VCaP (cell line): ENCODE results near the gene NLE1.
A peak's percentile ranks its signal among the peaks of the same experiment; 100 is the strongest.

Experiments
- H3K27ac ChIP-seq: fragments of 450-650 bp; 2 replicates; pipeline ENCODE4 v1.5.1; 2017
- TF ChIP-seq, protein P1 (sequence below): fragments of 450-650 bp; conservative IDR thresholded peaks from 2 replicates; pipeline ENCODE4 v1.5.1; 2017; ENCODE audit warnings: mild to moderate bottlenecking, moderate library complexity

NLE1 gene

DNA sequence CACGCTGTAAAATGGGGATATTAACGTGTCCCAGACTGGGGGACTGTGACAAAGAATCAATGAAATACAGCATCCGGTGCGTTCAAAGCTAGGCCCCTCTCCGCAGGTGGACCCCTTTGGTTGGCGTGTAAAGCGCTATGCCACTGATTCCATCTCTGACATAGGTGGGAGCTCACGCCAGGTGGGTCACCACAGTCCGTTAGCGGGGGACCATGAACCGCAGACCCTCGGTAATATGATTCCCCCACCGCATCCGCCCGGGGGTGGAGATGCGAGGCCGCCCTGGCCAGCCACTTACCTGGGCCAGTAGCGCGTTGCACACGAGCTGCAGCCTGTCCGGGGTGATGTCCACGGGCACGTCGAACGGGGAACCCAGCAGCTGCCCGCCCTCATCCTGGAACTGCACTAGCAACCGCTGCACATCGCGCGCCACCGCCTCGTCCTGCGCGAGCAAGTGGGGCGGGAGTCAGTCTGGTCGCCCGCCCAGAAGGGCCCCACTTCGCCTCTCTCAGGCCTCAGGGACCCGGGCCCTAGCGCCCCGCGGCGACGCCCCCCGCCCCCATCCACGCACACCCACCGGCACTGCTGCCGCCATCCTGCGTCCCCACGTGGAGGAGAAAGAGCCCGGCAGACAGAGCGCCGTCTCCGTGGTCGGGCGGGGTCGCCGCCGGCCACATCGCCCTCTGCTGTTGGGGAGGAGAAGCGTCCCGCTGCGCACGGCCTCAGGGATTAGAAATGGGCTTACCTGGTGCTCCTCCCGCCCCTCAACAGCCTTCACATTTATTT, at the start of gene NLE1:
Gene NLE1 (minus strand): TSS at position 623 of the 786 bp plus-strand sequence. CDS start 28 bp downstream, at position 595.
- H3K27ac ChIP-seq, result peak within 1 kb of the TSS; percentile 81
- TF ChIP-seq, protein P1, sequence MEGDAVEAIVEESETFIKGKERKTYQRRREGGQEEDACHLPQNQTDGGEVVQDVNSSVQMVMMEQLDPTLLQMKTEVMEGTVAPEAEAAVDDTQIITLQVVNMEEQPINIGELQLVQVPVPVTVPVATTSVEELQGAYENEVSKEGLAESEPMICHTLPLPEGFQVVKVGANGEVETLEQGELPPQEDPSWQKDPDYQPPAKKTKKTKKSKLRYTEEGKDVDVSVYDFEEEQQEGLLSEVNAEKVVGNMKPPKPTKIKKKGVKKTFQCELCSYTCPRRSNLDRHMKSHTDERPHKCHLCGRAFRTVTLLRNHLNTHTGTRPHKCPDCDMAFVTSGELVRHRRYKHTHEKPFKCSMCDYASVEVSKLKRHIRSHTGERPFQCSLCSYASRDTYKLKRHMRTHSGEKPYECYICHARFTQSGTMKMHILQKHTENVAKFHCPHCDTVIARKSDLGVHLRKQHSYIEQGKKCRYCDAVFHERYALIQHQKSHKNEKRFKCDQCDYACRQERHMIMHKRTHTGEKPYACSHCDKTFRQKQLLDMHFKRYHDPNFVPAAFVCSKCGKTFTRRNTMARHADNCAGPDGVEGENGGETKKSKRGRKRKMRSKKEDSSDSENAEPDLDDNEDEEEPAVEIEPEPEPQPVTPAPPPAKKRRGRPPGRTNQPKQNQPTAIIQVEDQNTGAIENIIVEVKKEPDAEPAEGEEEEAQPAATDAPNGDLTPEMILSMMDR, result peak; percentile 100

DNA sequence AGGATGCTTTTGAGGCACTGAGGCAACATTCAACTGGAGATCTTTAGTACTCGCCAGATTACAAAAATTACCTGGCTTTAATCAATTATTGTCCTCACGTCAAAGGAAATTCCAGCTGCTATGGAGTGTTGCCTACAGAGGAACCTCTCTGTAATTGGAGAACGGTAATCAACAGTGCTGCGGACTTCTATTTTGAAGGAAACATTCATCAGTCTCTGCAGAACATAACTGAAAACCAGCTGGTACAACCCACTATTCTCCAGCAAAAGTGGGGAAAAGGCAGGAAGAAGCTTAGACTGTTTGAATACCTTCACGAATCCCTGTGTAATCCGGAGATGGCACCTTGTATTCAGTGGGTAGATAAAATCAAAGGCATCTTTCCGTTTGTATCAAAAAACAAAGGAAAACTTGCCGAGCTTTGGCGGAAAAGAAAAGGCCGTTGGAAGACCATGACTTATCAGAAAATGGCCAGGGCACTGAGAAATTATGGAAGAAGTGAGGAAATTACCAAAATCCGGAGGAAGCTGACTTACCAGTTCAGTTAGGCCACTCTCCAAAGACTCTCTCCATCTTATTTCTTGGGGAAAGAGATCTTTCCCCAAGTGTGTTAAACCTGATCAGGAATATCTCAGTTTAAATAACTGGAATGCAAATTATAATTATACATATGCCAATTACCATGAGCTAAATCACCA, 49.0 kb upstream of the NLE1 start:
- TF ChIP-seq, protein P1, result no peak
- no peak overlapping the region for H3K27ac ChIP-seq

DNA sequence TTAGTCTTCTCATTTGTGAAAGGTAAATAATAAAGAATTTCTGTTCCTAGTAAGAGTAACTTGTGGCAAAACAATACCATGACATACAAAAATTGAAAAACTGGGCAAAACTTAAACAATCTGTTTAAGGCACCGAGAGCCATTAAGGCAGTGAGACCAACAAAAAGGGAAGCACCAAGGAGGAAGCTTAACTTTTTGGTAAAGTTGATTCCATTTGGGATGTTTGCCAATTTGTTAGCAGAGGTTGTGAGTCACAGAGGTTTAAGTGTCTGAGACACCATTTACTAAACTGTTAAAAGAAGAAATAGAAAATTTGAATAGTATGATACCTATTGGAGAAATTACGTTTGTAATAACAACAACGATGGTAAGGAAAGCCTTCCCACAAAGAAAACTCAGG, 47.2 kb upstream of the NLE1 start:
- TF ChIP-seq, protein P1, result no peak
- no peak overlapping the region for H3K27ac ChIP-seq

DNA sequence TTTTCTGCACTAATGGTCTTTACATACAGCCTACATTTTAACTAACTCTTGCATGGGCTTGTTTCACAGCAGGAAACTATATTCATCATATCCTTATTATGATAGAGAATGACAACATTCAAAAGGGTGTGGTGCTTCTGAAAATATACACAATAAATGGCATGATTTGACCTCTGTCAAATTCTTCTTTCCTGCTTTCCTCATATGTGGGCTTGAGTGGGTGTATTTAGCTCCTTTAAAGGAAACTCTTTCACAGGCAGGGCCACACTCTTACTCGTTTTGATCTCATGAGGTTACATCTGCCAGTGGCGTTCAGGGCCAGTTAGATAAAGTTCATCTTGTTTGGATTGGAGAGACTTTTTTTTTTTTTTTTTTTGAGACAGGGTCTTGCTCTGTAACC, 46.0 kb upstream of the NLE1 start:
- TF ChIP-seq, protein P1, result no peak
- H3K27ac ChIP-seq, result no peak overlapping the region

GRCh38 chr17:35187481-35187880, 45.4 kb upstream of the NLE1 start:
- no peak overlapping the region for H3K27ac ChIP-seq
- TF ChIP-seq, protein P1, result no peak

DNA sequence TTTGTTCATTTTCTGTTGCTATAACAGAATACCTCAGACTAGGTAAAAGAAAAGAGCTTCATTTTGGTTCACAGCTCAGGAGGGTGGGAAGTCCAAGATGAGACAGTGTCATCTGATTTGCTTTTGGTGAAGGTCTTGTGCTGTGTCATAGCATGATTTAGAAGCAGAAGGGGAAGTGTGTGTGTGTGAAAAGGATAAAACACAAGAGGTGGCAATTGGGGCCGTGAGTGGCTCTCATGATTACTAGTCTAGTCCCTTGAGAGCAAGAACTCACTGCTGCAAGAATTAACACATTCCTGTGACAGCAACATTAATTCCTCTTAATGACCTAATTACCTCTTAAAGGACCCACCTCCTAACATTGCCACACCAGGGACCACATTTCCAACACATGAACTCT, 43.7 kb upstream of the NLE1 start:
- TF ChIP-seq, protein P1, result no peak
- H3K27ac ChIP-seq, result no peak overlapping the region

GRCh38 chr17:35184274-35184673, 42.2 kb upstream of the NLE1 start:
- TF ChIP-seq, protein P1, result no peak
- no peak overlapping the region for H3K27ac ChIP-seq
